H54 (cell line): ENCODE results near the gene CRELD1.

Experiments used
- DNase-seq: peaks from one replicate; pipeline ENCODE4 v3.0.0; 2011; ENCODE audit warnings: low spot score, mixed read lengths; ENCODE audit not compliant: insufficient read length
- FAIRE-seq: peaks from 3 replicates; lab custom pipeline; 2011; peaks lifted over from hg19 to GRCh38; lab: Jason Lieb, UNC
- POLR2A ChIP-seq: IDR thresholded peaks from 2 replicates; pipeline ENCODE4 v1.6.1; 2011; ENCODE audit warnings: low read depth, mild to moderate bottlenecking, low read length

CRELD1 gene

DNA sequence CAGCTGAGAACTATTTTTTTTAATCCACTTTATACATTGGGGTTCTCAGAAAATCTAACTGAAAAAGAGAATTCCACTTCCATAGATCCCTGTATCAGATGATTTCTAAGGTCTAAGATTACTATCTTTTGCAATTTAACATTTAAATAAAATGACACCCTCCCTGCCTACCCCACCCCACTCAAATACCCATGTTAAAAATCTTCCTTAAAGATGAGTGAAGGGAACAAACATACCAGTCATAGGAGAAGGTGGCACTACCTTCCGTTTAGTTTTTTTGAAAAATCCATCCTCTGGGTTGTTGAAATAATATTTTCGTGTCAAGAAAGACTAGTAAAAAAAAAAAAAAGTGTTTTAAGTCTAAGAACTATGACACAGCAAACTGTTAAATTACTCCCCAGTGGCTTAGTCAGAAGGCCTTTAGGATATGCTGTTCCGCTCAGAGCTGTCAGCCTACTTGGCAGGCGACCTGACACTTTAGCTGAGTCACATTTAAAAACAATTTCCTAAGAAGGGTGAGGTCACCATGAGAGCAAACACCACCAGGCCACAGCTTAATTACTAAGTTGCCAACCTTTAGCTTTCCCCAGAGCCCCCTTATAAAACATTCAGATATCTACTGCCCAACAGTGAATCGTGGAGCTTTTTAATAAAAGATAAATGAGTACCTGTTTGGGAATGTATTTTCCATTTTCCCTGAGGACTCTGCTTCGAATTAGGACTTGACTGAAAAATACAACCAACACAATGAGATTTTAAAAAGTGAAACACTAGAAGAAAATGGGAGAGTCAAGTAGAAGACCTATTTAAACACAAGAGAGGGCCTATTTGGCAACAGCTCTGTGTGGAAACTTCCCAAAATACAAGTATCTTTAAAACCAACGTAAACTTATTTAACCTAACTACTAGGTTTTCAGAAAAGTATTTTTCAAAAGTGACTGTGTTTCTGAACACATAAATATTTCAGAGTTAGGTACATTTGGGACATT, 43.4 kb downstream of the CRELD1 start:
- FAIRE-seq (peak; percentile 93), DNase-seq (peak; percentile 59)
- no peak for TF ChIP-seq POLR2A

DNA sequence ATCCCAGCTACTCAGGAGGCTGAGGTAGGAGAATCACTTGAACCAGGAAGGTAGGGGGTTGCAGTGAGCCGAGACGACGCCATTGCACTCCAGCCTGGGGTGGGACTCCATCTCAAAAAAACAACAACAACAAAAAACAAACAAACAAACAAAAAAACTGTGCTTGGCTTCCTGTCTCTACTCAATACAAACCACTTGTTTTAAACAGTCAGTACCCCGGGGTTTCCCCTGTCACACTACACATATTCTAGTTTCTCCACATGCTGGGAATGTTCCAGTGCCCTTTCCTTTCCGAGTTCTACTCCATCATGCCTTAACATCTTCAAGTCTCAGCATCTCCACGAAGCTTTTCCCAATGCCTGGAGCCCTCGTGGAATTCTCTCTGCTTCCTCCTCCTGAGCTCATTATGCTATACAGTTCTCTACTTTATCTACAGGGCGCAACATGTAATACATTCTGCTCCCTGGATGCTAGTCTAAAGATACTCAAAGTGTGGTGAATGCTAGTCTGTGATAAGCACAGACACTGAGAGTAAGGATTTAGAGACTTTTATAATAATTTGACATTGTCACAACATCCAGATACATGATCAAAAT, 45.2 kb downstream of the CRELD1 start:
- TF ChIP-seq POLR2A: no peak
- DNase-seq (no peak), FAIRE-seq (no peak)

GRCh38 chr3:9980251-9980650, 46.6 kb downstream of the CRELD1 start:
- TF ChIP-seq POLR2A: no peak
- DNase-seq: no peak
- FAIRE-seq: no peak

DNA sequence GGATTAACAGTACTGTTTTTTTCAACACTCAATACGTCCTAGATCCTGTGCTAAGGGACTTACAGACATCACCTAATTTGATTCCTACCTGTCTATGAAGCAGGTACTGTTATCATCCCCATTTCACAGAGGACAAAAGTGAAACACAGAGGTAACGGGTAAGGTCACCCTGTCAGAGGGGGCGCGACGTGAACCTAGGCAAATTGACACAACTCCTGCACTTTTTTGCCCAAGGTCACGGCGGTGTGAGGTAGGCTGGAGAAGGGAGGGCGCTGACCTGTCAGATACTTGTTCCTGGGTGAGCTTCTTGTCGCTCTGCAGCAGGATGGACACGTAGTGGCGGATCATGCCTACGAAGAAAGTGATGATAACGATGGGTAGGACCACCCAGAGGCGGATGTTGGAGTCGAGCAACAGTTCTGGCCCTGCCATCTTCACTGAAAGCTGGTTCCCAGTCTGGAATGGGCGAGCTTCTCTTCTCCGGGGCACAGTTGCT, 52.6 kb downstream of the CRELD1 start:
- no peak for DNase-seq
- FAIRE-seq: no peak
- no peak for TF ChIP-seq POLR2A

GRCh38 chr3:9994086-9994844, 60.6 kb downstream of the CRELD1 start:
- DNase-seq: no peak
- peak; percentile 15 for FAIRE-seq
- no peak for TF ChIP-seq POLR2A
